GM23338 (cell line): Measurements from ENCODE around the gene ZC3H14. TPM values are rescaled to one million over a fixed set of nuclear protein-coding genes. Genes with fewer than 3 reads are reported as not detected.

ENCODE experiments used
- ATAC-seq: fragments of 200-7000 bp; cut with Tn5 transposase; 3 replicates; pipeline ENCODE4 v1.9.1; 2020
- DNase-seq: peaks from one replicate; pipeline ENCODE4 v3.0.0-alpha.2; 2015; ENCODE audit warnings: low spot score
- H2AFZ ChIP-seq: fragments of 200-600 bp; sonication (generic); 2 replicates; pipeline ENCODE4 v1.8.0; 2016; ENCODE audit warnings: antibody characterized with exemption, mild to moderate bottlenecking, moderate library complexity
- H3F3A ChIP-seq: fragments of 200-600 bp; sonication (generic); replicated peaks from 2 replicates; pipeline ENCODE4 v1.8.0; 2017; ENCODE audit warnings: antibody characterized with exemption, mixed run types, low read depth
- H3K27ac ChIP-seq: fragments of 200-600 bp; sonication (generic); 2 replicates; pipeline ENCODE4 v1.6.1; 2016; ENCODE audit warnings: low read depth
- H3K27me3 ChIP-seq: fragments of 200-600 bp; sonication (generic); 2 replicates; pipeline ENCODE4 v1.8.0; 2016; ENCODE audit warnings: mild to moderate bottlenecking, mixed run types, moderate library complexity; ENCODE audit not compliant: insufficient read depth
- H3K36me3 ChIP-seq: fragments of 200-600 bp; sonication (generic); 2 replicates; pipeline ENCODE4 v1.8.0; 2016; ENCODE audit warnings: mild to moderate bottlenecking; ENCODE audit not compliant: insufficient read depth
- H3K4me1 ChIP-seq: fragments of 200-600 bp; sonication (generic); 2 replicates; pipeline ENCODE4 v1.8.0; 2016; ENCODE audit warnings: mild to moderate bottlenecking, moderate library complexity; ENCODE audit not compliant: insufficient read depth
- H3K4me2 ChIP-seq: fragments of 200-600 bp; sonication (generic); 2 replicates; pipeline ENCODE4 v1.7.1; 2017; ENCODE audit warnings: mixed run types
- H3K4me3 ChIP-seq: fragments of 200-600 bp; sonication (generic); 2 replicates; pipeline ENCODE4 v1.6.1; 2016; ENCODE audit warnings: mixed run types
- H3K79me2 ChIP-seq: fragments of 200-600 bp; sonication (generic); replicated peaks from 2 replicates; pipeline ENCODE4 v1.8.0; 2017; ENCODE audit warnings: mild to moderate bottlenecking; ENCODE audit not compliant: insufficient read depth
- H3K9me2 ChIP-seq: fragments of 200-600 bp; sonication (generic); 2 replicates; pipeline ENCODE4 v1.8.0; 2017; ENCODE audit not compliant: insufficient read depth
- H4K20me1 ChIP-seq: fragments of 200-600 bp; sonication (generic); replicated peaks from 2 replicates; pipeline ENCODE4 v1.8.0; 2017; ENCODE audit warnings: mild to moderate bottlenecking; ENCODE audit not compliant: insufficient read depth
- H3K27ac Mint-ChIP-seq: 2 replicates; pipeline ENCODE4 v1.8.0; 2020; ENCODE audit warnings: inconsistent platforms, mild to moderate bottlenecking, moderate library complexity, mixed read lengths
- H3K27me3 Mint-ChIP-seq: 3 replicates; pipeline ENCODE4 v1.8.0; 2022; ENCODE audit warnings: low read depth, mild to moderate bottlenecking, moderate library complexity, mixed read lengths, inconsistent platforms; ENCODE audit not compliant: insufficient read depth, poor library complexity
- H3K36me3 Mint-ChIP-seq: 3 replicates; pipeline ENCODE4 v1.8.0; 2021; ENCODE audit warnings: low read depth, mild to moderate bottlenecking, inconsistent platforms, moderate library complexity, mixed read lengths
- H3K4me1 Mint-ChIP-seq: 3 replicates; pipeline ENCODE4 v1.8.0; 2020; ENCODE audit warnings: mild to moderate bottlenecking, inconsistent platforms, mixed read lengths
- H3K4me3 Mint-ChIP-seq: 3 replicates; pipeline ENCODE4 v1.8.0; 2021; ENCODE audit warnings: moderate library complexity, mild to moderate bottlenecking, inconsistent platforms, mixed read lengths
- H3K9me3 Mint-ChIP-seq: 3 replicates; pipeline ENCODE4 v1.8.0; 2020; ENCODE audit warnings: moderate library complexity, mild to moderate bottlenecking, inconsistent platforms, mixed read lengths
- CREB1 ChIP-seq: fragments of 250-450 bp; sonication (Bioruptor Pico); IDR thresholded peaks from 2 replicates; pipeline ENCODE4 v1.5.0; 2020; ENCODE audit warnings: low read depth, mild to moderate bottlenecking, moderate library complexity
- CTCF ChIP-seq, 2 experiments: fragments of 200-600 bp in 1 of 2; sonication (generic) in 1 of 2; conservative IDR thresholded peaks; 2 replicates each; pipeline versions ENCODE4 v1.5.1 to v1.6.1; 2016 to 2017; ENCODE audit warnings: antibody characterized with exemption in 2 of 2, low read depth in 2 of 2, mild to moderate bottlenecking in 2 of 2, moderate library complexity in 1 of 2
- ETS1 ChIP-seq: IDR thresholded peaks from 2 replicates; pipeline ENCODE4 v1.6.1; 2016; ENCODE audit warnings: antibody characterized with exemption
- EZH2 ChIP-seq: fragments of 200-600 bp; sonication (generic); IDR thresholded peaks from one replicate; pipeline ENCODE4 v1.8.0; 2017; ENCODE audit warnings: antibody characterized with exemption, mild to moderate bottlenecking, low read depth; ENCODE audit not compliant: unreplicated experiment
- EZH2phosphoT487 ChIP-seq: fragments of 200-600 bp; sonication (generic); IDR thresholded peaks from one replicate; pipeline ENCODE4 v1.8.1; 2018; ENCODE audit warnings: antibody characterized with exemption; ENCODE audit not compliant: unreplicated experiment
- JUNB ChIP-seq: IDR thresholded peaks from one replicate; pipeline ENCODE4 v1.6.1; 2016; ENCODE audit warnings: antibody characterized with exemption; ENCODE audit not compliant: unreplicated experiment
- NANOG ChIP-seq: IDR thresholded peaks from 2 replicates; pipeline ENCODE4 v1.6.1; 2016; ENCODE audit warnings: antibody characterized with exemption, borderline replicate concordance
- POLR2AphosphoS5 ChIP-seq: IDR thresholded peaks from 2 replicates; pipeline ENCODE4 v1.6.1; 2016; ENCODE audit warnings: antibody characterized with exemption, low read depth
- REST ChIP-seq: IDR thresholded peaks from one replicate; pipeline ENCODE4 v1.6.1; 2018; ENCODE audit warnings: antibody characterized with exemption; ENCODE audit not compliant: unreplicated experiment
- STAT1 ChIP-seq: IDR thresholded peaks from one replicate; pipeline ENCODE4 v1.6.1; 2016; ENCODE audit warnings: antibody characterized with exemption; ENCODE audit not compliant: unreplicated experiment
- ZNF114 ChIP-seq: fragments of 250-450 bp; sonication (Bioruptor Pico); IDR thresholded peaks from 2 replicates; pipeline ENCODE4 v1.5.0; 2020; ENCODE audit warnings: mild to moderate bottlenecking, moderate library complexity
- ZNF331 ChIP-seq: fragments of 250-450 bp; sonication (Bioruptor Pico); IDR thresholded peaks from 2 replicates; pipeline ENCODE4 v1.5.0; 2020; ENCODE audit warnings: low read depth, mild to moderate bottlenecking, moderate library complexity
- ZNF462 ChIP-seq: fragments of 250-450 bp; sonication (Bioruptor Pico); IDR thresholded peaks from 2 replicates; pipeline ENCODE4 v1.5.0; 2020; ENCODE audit warnings: mild to moderate bottlenecking, moderate library complexity
- polyA plus RNA-seq: library from polyadenylated mRNA; unstranded; fragments of >200 nt; fragmentation: Nextera tagmentation; extraction: Ambion mirVana; gene quantifications from 2 replicates; pipeline ENCODE4 v1.2.1, GENCODE V29; 2016
- total RNA-seq: library from RNA; depleted of rRNA; stranded (reverse); fragments of >200 nt; shearing (Covaris generic); gene quantifications from 2 replicates; pipeline ENCODE4 v1.2.3, GENCODE V29; 2014

Gene ZC3H14
- total and polyA plus RNA-seq, 2 experiments from 2014 or later: 63.2 to 87.9 TPM

- no peaks in the 10 kb centered on the region for H3K36me3 Mint-ChIP-seq
- H3K4me2 ChIP-seq: no peak overlapping the region
Observed at GRCh38 chr14:88521818-88522217, 41.0 kb upstream of the ZC3H14 start.

More at GRCh38 chr14:88521818-88522217, 41.0 kb upstream of the ZC3H14 start:
- TF ChIP-seq EZH2phosphoT487 (no peak), ZNF114 (CRISPR knock-in tag) (no peak), REST (no peak), STAT1 (no peak), CREB1 (CRISPR knock-in tag) (no peak), ZNF462 (CRISPR knock-in tag) (no peak), POLR2AphosphoS5 (no peak), NANOG (no peak), JUNB (no peak), ETS1 (no peak), ZNF331 (CRISPR knock-in tag) (no peak), EZH2 (no peak), CTCF (conservative IDR thresholded peaks at IDR 0.05; ENCODE audit: low read depth in 2 of 2) (no peak)
- Mint-ChIP-seq H3K4me1 (no peaks in the 10 kb centered on the region), H3K27me3 (peaks cover 2% of the 10 kb centered on the region), H3K27ac (no peak overlapping the region), H3K9me3 (no peaks in the 10 kb centered on the region), H3K4me3 (no peak overlapping the region)
- no peak overlapping the region for H3K4me3 ChIP-seq
- H2AFZ ChIP-seq: no peak overlapping the region
- no peaks in the 10 kb centered on the region; the same call in none of the 2 replicates for H4K20me1 ChIP-seq
- H3K36me3 ChIP-seq: no peaks in the 10 kb centered on the region
- DNase-seq (no peak), ATAC-seq (no peak)
- no peak overlapping the region for H3K27ac ChIP-seq
- H3K9me2 ChIP-seq: no peaks in the 10 kb centered on the region
- no peaks in the 10 kb centered on the region for H3K4me1 ChIP-seq
- H3K27me3 ChIP-seq: no peaks in the 10 kb centered on the region
- H3K79me2 ChIP-seq: 0 out of 2 replicates have a peak, but pooled peaks cover 7% of the 10 kb centered on the region
- H3F3A ChIP-seq: no peaks in the 10 kb centered on the region
